Urothelium cell line (cell line): ENCODE measurements around the gene VASH2.
"Not testable (repeated sequence)": the region's sequence is repeated elsewhere in the genome, so short reads cannot be mapped to it uniquely, and the experiment has no call there.

Experiments
- DNase-seq: peaks from one replicate; pipeline ENCODE4 v3.0.0; 2011; ENCODE audit warnings: low spot score, mixed read lengths
- FAIRE-seq: peaks from 2 replicates; lab custom pipeline; 2011; peaks lifted over from hg19 to GRCh38; lab: Jason Lieb, UNC

VASH2 gene

DNA sequence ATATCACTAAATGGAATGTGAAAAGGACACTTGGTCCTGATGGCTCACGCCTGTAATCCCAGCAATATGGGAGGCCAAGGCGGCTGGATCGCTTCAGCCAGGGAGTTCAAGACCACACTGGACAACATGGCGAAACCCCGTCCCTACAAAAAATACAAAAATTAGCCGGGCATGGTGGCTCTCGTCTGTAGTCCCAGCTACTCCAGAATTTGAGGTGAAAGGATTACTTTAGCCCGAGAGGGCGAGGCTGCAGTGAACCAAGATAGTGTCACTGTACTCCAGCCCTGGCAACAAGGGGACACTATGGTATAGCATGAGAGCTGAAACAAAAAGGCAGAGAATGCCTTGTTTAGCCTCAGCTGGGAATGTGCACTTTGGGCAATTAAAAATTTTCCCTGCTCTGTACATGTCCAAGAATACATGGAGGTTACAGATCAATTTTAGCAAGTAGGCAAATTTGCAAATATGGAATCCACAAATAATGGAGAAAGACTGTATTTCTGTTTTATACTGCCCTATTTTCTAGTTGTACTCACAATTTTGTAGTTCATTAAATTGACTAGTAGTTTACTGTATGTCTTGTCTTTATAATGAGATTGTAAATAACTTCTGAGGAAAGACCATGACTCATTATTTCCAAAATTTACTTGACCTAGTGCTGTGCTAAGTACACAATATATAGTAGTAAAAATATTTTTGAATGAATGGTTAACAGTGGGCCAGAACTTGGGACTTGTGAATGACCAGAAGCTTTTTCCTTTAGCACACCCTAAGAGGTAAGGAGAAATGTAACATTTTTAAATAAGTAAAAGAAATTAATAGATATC, 67.3 kb downstream of the VASH2 start:
- DNase-seq, result no peak
- FAIRE-seq, result no peak

DNA sequence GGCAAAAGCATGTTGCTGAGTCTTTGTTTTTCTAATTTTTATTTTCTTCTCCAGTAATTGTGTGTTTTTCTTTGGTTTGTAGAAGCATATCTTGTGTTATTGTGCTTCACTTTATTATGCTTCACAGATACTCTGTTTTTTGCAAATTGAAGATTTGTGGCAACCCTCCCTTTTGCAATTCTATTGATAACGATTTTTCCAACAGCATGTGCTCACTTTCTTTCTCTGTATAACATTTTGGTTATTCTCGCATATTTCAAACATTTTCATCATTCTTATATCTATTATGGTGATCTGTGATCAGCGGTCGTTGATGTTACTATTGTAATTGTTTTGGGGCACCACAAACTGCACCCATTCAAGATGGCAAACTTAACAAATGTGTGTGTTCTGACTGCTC, 69.1 kb downstream of the VASH2 start:
- FAIRE-seq, result no peak

DNA sequence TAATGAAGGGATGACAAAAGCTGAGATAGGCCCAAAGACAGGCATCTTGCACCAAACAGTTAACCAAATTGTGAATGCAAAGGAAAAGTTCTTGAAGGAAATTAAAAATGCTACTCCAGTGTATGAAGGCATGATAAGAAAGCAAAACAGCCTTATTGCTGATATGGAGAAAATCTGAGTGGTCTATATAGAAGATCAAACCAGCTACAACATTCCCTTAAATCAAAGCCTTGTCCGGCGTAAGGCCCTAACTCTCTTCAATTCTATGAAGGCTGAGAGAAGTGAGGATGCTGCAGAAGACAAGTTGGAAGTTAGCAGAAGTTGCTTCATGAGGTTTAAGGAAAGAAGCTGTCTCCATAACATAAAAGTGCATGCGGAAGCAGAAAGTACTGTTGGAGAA, 69.7 kb downstream of the VASH2 start:
- DNase-seq, result no peak
- FAIRE-seq, result no peak

More for the DNA sequence above, 69.1 kb downstream of the VASH2 start:
- DNase-seq, result no peak

DNA sequence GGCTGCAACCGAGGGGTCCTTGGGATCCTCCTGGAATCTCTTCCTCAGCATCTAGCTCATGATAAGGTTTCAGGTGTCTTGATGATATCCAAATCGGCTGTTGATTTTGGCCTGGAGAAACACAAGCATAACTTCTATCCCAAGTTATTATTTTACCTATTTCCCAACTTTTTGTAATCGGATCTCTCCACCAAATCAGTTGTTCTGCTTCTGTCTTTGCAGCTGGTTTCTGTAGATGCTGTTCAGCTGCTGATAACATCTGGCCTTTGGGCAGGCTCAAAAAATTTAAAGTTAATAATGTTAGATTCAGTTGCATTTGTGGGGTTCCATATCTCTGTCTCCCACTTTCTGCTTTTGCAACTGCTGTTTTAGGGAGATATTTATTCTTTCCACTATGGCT, 76.7 kb downstream of the VASH2 start:
- not testable (repeated sequence) for FAIRE-seq, DNase-seq

DNA sequence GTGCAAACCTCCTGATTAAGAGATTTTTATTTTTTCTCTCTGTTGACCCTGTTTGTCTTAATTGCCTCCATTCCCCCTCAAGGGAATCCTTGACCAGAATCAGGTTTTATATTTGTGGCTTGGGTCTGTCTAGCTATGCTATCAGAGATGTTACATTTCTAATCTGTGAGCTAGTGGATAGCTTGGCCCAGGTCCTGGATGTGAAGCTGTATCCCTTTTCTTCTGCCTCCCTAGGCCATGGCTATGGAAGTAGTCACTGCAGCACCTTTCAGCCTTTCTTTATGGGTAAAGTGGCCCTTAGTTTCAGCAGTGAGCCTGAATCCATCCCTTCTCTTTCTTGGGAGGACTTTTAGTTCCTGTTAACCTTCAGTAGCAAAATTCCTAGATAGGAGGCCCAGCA, 82.3 kb downstream of the VASH2 start:
- DNase-seq (no peak), FAIRE-seq (no peak)

DNA sequence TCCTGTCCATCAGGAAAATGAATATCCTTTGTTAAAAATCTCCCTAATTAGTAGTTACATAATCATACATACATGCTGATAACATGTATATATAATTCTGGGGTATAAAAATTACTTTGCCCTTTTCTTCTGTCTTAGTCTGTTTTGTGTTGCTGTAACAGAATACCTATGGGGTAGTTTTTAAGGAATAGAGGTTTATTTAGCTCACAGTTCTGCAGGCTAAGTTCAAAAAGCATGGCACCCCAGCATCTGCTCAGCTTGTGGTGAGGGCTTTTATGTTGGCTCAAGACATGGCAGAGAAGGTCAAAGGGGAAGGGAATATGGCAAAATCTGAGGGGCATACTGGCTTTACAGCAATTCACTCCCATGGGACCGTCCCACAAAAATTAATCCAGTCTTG, 84.4 kb downstream of the VASH2 start:
- no peak for DNase-seq
- no peak for FAIRE-seq

DNA sequence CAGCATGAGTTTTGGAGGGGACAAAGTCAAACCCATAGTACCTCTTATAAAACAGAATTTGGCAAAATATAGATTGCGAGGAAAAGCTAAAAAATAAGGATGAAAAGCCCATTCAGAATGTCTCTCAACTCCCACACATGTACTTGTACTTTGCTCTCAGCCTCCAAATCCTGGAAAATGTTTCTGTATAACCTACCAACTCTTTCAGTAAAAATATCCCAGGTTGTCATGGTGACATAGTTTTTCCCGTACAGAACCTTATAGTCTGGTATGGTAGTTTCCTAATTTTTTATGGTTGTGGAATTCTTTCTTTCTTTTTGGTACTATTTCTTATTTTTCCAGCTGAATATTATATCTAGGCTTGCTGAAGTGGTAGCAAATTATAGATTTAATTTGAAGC, 85.2 kb downstream of the VASH2 start:
- FAIRE-seq (no peak), DNase-seq (no peak)
